H1 (cell line): ENCODE measurements around the gene GP5.

Source experiments
- CTCF ChIP-seq, 3 experiments: IDR thresholded peaks; 1 replicate in 2 of 3; 2 replicates in 1 of 3; pipeline versions ENCODE4 v1.5.1 to v1.6.1; 2011; ENCODE audit warnings: low read length in 3 of 3, mild to moderate bottlenecking in 3 of 3, inconsistent platforms in 2 of 3, low read depth in 1 of 3, moderate library complexity in 1 of 3; ENCODE audit not compliant: insufficient read depth in 1 of 3; ENCODE audit errors: control extremely low read depth in 1 of 3
- E2F6 ChIP-seq: IDR thresholded peaks from 2 replicates; pipeline ENCODE4 v1.6.1; 2012; ENCODE audit warnings: inconsistent platforms
- EP300 ChIP-seq, 2 experiments: IDR thresholded peaks; 1 replicate in 1 of 2; 2 replicates in 1 of 2; pipeline ENCODE4 v1.6.1; 2011 to 2012; ENCODE audit warnings: low read depth in 2 of 2, low read length in 2 of 2, mild to moderate bottlenecking in 2 of 2, borderline replicate concordance in 1 of 2, inconsistent platforms in 1 of 2, moderate library complexity in 1 of 2
- RNF2 ChIP-seq: fragments of 200-900, 300-1000 bp; sonication (generic); IDR thresholded peaks from 2 replicates; pipeline ENCODE4 v1.7.1; 2016; ENCODE audit warnings: borderline replicate concordance, low read depth, mild to moderate bottlenecking, antibody characterized with exemption, low read length; ENCODE audit not compliant: poor library complexity, severe bottlenecking; ENCODE audit errors: missing control alignments
- TEAD4 ChIP-seq: IDR thresholded peaks from 2 replicates; pipeline ENCODE4 v1.6.1; 2012; ENCODE audit warnings: low read depth, low read length, inconsistent platforms, mixed read lengths

GRCh38 chr3:194395778-194396538, 3.1 kb downstream of the GP5 start:
- TF ChIP-seq EP300 (IDR thresholded peaks at IDR 0.05; ENCODE audit: borderline replicate concordance in 1 of 2, low read depth in 2 of 2, low read length in 2 of 2) = no peak
- TF ChIP-seq E2F6 = 0 out of 2 replicates have a peak, but pooled peaks have one; percentile 36
- no peak for TF ChIP-seq CTCF (IDR thresholded peaks at IDR 0.05; ENCODE audit: control extremely low read depth in 1 of 3, insufficient read depth in 1 of 3, low read depth in 1 of 3, low read length in 3 of 3)
- no peak for TF ChIP-seq RNF2
- no peak for TF ChIP-seq TEAD4
